Renal cortex interstitium (tissue), 11 donors: ENCODE measurements around the gene GRIK1. TPM values are rescaled to one million over a fixed set of nuclear protein-coding genes. Genes with fewer than 3 reads are reported as not detected.
"Not testable (repeated sequence)": the region's sequence is repeated elsewhere in the genome, so short reads cannot be mapped to it uniquely, and the experiment has no call there.

ENCODE experiments used
- DNase-seq, 11 donors: peaks; one replicate each; pipeline ENCODE4 v3.0.0-alpha.2; 2013; ENCODE audit warnings: low read depth in 9 of 11, low spot score in 4 of 11; ENCODE audit errors: extremely low read depth in 1 of 11
- polyA plus RNA-seq, 3 donors: library from polyadenylated mRNA; unstranded; fragments of 120-200 nt; gene quantifications; one replicate each; pipeline ENCODE4 v1.2.1, GENCODE V29; 2013; ENCODE audit not compliant: insufficient read length in 3 of 3

GRIK1 gene
- polyA plus RNA-seq, 3 donors = 0.97 to 1.7 (median 1.5) TPM

DNA sequence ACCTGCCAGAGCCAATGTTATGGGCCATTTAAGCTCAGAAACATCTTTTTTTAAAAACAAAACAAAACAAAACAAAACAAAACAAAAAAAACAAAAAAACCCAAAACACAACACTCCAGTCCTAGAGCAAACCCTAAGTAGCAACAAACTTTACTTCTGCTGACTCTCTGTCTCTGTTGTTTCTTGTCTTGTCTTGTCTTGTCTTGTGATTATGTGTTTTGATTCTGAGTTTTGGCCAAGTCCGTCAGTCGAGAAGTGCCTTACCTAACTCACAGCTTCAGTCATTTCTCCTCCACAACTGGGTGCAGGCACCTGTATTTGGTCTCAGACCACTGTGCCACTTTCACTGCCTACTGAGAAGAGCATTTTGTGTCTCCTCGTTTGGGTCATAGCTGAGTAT lies 333.2 kb downstream of the GRIK1 start:
- DNase-seq = no peak

DNA sequence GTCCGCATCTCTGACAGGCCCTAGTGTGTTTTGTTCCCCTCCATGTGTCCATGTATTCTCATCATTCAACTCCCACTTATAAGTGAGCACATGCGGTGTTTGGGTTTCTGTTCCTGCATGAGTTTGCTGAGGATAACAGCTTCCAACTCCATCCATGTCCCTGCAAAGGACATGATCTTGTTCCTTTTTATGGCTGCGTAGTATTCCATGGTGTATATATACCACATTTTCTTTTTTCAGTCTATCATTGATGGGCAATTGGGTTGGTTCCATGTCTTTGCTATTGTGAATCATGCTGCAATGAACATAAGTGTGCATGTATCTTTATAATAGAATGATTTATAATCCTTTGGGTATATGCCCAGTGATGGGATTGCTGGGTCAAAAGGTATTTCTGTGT lies 334.6 kb downstream of the GRIK1 start:
- not testable (repeated sequence) for DNase-seq

DNA sequence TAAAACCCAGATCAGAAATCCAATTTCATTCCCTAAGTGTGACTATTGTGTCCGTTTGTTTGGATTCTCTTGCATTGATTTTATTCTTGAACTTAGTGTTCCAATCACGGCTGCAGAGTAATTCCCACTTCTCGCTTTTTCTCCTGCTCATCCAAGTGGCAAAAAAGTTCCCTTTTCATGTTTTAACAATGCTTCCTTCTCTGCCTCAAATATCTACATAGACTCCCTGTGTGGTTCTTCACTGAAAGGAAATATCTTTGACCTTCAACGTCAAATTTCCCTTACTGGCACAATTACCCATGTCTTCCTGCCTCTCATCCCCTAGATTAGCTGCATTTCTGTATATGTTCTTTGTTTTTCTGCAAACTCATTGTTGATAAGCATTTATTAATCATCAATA lies 335.7 kb downstream of the GRIK1 start:
- no peak for DNase-seq

DNA sequence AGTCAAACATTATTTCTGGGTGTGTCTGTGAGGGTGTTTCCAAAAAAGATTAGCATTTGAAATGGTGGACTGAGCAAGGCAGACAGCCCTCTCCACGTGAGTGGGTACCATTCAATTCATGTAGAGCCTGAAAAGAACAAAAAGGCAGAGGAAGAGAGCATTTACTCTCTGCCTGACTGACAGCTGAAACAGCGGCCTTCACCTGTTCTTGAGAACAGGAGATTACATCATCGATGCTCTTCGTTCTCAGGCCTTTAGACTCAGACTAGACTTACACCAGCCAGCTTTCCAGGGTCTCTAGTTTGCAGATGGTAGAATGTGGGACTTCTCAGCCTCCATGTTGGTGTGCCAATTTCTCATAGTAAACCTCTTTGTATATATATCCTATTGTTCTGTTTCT lies 338.7 kb downstream of the GRIK1 start:
- no peak for DNase-seq

DNA sequence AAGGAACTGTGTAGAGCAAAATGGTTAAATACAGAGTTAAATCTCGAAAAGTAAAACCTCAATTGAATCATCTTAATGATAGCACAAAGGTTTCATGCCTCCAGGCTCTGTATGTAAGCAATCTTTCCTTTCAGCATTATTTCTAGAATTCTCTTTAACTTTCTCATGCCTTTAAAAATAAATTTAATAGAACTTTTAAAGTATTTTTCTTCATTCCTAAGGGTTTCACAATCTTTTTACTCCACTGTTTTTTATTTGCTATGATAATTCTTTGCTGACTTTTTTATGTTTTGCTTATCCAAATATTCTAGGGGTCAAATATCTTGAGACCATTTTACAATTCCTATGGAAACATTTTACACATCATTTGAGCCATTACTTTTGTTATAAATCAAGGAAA lies 353.1 kb downstream of the GRIK1 start:
- DNase-seq = no peak

DNA sequence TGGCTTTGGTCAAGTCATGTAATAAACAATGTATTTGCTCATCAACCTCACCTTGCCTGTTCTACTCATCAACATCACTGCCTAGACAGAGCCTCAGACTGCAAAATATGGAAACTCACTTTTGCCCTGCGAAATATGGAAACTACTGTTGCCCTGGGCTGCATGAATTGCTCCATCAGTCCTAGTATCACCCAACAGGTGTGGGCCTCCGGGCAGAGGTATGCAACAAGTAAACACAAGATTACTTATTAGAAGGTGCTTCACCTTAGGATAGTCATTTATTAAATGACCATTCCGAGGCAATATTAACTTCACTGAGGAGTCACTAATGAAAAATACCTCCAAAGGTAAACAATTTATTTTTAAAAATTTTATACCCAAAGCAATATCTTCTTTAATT lies 354.3 kb downstream of the GRIK1 start:
- DNase-seq = no peak

DNA sequence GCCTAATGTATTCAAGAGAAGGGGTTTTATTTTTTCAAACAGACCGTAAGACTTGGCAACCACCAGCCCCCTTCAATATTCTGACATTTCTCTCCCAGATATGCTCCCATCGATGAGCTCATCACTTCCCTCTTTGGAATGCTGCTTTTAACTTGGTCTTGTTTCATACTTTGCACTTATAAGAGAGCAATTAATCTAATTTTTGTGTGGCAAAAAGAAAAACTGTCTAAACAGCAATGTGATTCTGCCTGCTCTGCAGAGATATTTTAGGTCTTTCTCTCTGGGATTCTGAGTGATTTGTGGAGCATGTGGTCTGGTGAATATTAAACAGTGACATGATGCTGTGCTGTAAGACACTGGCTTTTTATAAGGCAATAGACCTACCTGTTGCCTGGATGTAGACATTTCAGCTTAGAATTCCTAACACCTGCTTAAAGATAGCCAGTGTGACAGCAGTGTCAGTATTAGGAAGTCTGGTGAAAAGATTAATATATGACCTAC lies 356.3 kb downstream of the GRIK1 start:
- peak in 1 of 11 donors; percentile 3 for DNase-seq

DNA sequence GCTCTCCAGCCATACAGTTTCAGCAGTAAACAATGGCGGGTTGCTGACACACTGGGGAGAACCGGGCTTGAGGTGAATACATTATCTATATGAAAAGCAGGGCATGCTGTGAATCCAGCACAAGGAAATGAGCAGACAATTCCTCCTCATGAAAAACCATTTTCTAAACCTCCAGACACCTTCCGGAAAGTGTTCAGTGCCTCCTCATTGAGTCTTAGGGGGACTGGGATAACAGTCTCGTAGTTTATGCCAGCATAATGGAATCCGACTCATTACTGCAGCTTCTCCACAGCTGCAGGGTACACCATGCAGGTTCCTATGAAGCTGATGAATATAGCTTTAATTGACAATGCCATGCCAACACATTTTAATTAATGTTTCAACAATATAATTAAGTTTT lies 356.9 kb downstream of the GRIK1 start:
- DNase-seq = no peak

DNA sequence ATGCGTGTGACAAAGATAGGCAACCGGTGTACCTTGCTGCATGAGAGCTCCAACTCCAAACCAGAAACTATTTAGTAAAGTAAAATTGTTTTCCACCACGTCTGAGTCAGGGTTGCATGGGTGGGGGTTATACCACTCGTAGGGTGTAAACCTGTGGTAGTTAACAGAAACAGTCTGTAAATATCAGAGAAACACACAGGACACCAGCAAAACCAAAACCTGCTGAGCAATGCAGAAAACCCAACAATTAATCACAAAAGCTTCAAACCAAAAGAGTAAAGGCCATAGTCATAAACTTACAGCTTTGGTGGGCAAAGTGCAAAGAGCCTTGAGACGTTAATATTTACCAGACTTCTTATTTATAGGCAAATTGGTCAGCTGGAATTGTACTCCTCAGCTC lies 358.4 kb downstream of the GRIK1 start:
- DNase-seq = peak in 1 of 11 donors; percentile 28

DNA sequence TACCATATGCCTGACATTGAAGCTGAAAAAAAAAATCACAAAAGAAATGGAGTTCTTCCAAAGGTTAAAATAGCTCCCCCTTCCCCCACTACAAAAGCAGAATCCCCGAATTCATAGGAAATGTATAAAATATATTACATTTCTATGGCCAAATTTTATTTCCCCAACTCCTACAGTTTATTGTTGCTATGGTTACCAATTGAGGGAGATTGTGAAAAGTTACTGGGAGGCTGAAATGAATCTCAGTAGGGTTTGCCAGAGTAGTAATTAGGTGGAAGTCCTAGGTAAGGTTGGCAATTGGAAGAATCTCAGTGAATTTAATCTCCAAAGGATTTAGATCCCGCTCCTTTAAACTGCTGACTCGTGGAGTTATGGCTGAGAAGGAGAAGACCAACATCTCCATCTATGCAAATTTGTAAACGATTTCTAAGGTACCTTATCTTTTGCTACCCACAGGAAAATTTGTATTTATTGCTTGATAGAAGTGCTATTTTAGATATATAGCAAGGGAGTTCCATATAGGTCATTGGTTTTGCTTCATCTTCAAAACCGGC lies 359.0 kb downstream of the GRIK1 start:
- no peak for DNase-seq

DNA sequence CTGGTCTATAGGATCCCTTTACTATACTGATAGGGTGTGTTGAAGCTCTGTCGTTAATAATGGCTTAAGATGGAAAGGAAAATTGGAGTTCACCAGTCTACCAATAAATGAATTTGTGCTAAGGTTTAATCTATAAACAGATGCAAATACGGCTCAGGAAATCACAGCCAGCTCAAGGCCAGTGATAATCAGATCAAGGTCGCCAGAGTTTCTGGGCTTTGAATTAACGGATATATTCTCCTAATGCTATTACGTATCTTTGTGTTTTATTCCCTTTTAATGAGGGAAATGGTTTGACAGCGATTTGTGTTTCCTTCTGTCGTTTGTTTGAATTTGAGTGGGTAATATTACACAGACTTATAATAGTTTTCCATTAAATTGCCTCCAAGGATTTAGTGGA lies 361.5 kb downstream of the GRIK1 start:
- no peak for DNase-seq

DNA sequence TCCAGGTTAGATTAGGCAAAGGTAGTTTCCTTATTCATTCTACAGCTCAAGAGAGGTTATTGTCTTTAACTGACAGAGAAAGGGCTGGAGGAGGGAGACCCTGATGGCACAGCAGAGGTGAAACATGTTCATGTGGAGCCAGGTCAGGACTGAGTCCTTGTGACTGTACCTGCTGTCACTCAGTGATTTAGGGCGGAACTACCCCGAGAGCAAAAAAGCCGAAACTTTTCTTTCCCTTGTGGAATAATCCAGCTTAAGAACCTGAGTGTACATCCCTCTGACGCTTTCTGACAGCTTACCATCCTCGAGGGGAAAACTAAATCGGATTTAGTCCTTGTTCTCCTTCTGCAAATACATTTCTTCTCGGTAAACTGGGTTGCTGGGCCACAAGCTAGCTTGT lies 367.8 kb downstream of the GRIK1 start:
- DNase-seq = no peak

DNA sequence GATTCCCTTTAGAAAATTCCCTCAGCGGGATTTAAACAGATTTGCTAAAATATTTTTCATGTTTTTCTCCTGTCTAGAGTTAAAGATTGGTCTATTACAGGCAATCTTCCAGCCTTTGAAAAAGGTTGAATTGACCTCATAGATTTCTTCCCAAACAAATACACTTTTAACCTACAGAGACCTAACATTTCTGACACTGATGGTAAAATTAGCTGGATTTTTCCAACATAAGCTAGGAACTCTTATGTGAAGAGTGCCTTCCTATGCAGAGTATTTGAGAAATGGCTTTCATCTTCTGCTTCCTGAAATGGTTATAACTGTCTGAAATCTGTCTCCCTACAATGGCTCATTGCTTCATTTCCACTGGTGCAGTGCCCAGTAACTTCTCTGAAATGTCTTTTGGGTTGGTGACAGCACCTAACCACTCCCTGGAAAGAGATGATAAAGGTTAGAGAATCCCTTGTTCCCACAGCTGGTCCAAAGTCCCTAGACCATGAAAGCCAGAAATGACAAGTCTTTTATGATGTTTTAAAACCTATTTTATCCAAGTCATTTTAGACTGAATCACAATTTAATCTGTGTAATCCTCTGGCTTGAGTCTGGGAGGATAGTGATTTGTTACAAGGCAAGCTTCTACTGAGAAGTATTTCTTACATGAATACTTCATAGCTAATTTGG lies 371.6 kb downstream of the GRIK1 start:
- DNase-seq = no peak

DNA sequence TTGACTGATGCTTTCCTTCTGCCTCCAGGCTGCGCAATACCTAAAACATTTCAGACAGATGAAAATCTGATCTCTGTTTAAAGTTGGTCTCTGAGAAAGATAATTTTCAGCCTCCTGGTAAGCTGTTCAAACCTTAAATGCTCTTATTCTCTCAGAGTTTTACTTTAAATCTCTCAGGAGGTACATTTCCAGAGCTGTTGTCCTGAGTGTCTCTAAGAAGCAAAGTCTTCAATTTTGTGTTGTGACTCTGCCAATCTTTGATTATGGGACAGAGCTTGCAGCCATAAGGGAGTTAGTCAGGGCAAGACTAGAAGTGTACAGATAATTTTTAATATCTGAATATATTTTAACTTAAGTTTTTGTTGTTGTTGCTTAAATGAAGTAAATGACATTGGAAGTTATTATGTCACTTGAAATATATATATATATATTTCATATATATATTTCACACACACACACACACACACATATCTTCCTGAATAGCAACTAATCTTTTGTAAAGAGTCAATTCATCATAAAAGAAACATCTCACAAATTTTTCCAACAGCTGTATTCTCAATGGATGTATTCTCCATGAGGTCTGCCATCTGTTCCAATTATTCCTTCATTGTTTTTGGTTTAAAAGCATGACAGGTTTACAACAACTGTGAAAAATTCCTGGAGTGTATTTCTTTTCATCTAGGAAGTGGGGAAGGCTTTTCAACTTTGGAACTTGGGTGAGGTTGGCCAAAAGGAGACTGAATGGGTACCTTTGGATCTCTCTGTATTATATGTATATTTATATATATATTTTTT lies 381.7 kb downstream of the GRIK1 start:
- peak in 1 of 11 donors; percentile 15 for DNase-seq

DNA sequence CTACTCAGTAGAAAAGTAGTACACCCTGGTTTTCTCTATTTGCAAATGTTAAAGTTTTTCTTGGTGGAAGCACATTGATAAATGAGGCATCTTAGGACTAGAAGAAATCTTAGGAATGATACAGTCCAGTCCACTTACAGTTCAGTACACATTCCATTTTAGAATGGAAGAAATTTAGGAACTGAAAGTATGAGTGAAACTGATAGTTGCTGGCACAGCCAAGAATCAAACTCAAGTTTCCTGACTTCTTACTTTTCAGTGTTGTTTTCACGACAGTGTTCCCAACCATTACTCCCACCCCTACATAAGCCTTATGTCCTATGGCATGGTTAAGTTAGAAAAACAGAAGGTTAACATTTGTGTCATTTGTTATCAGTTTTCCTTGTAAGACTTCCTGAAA lies 382.6 kb downstream of the GRIK1 start:
- DNase-seq = no peak

DNA sequence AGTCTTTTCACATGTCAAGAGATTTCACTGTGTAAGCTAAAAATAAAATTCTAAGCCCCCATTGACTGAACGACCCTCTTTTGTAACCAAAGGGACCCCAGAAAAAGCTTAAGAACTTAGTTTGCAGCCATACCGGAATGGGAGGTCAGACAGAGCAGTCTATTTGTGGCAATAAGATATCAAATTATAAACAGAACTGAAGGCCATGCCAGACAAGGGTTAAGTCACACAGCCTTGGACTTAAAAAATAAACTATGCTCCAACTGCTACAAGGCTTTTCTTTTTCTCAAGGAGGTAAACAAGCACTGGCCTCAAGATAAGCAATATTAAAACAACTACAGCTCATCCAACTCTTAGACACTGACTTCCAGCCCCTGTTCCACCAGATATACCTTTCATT lies 384.2 kb downstream of the GRIK1 start:
- no peak for DNase-seq

DNA sequence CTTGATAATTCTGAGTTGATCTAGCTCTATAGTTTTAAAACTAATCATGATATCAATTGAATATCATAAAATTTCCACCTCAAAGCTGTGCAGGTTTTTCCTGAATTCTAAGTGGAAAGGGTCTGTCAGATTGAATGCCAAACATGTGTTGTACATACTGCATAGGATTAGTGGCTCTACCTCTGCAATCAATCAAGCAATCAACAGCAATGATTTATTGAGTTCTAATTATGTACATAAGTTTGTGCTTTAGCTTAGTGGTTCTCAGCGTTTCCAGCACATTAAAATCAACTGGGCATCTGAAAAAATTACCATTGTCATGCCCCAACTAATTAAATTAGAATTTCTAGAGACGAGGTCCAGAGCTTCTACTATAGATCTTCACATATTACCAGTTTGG lies 389.6 kb downstream of the GRIK1 start:
- DNase-seq = no peak

DNA sequence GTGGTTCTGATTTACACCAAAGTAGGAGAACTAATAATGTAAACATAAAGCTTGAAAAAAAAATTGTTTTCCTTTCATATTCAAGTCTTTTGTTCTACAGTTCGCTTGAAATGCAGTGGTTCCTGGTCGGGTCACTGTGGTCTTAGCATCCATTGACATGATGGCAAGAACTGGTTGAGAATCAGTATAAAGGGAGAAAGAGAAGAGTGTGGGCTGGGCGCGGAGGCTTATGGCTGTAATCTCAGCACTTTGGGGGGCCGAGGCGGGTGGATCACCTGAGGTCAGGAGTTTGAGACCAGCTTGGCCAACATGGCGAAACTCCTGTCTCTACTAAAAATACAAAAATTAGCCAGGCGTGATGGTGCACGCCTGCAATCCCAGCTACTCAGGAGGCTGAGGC lies 390.2 kb downstream of the GRIK1 start:
- no peak for DNase-seq

DNA sequence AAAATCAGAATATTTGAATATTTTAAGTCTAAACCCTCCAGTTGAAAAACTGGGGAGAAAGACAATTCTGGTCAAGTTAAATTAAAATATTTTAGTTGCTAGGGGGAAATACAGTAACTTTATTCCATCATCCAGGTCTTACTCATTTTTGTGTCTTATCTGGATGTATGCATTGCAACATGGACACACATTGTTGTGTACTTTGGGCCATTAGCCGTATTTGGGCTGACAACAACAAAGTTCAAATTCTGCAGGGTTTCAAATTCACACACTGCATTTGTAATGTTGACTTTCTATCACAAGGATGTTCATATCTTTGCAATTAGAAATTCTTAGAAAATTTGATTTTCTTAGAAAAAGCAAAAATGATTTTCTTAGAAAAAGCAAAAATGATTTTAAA lies 391.8 kb downstream of the GRIK1 start:
- DNase-seq = no peak

DNA sequence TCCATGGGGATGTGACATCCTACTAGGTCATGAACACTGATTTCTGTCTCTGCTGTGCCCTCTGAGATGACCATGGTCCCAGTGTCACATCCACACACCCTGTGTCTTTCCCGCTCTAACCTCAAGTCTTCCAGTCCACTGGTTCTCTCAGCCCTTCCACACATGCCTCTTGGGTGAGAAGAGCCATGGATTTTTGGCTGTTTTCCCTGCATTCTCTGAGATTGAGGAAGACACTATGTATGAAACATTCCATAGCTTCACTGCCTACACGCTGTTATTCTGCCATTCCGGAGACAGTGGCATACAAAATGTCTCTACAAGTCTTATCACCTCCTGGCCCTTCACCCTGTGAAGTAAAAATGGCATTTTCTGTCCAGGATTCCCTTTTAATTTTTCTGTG lies 393.7 kb downstream of the GRIK1 start:
- no peak for DNase-seq
